SK-N-DZ (cell line): Measurements from ENCODE around the gene PCDHA6.
A peak's percentile ranks its signal among the peaks of the same experiment; 100 is the strongest.
"Not testable (repeated sequence)": the region's sequence is repeated elsewhere in the genome, so short reads cannot be mapped to it uniquely, and the experiment has no call there.

ENCODE experiments used
- DNase-seq: peaks from one replicate; pipeline ENCODE4 v3.0.0-alpha.2; 2015; ENCODE audit warnings: low spot score

The PCDHA6 gene

GRCh38 chr5:140857177-140857986 lies 29.6 kb downstream of the PCDHA6 start:
- no peak for DNase-seq

- no peak for DNase-seq
Observed at GRCh38 chr5:140857987-140858240, 30.2 kb downstream of the PCDHA6 start.

- DNase-seq = no peak
Observed at GRCh38 chr5:140862441-140863295, 34.9 kb downstream of the PCDHA6 start.

- peak; percentile 82 for DNase-seq
Observed at GRCh38 chr5:140868721-140869554, 41.2 kb downstream of the PCDHA6 start, which contains the start of gene PCDHA11. Gene PCDHA11, plus strand, starts transcription at chr5:140868957. Its CDS starts 147 bp downstream, at chr5:140869104.

- no peak for DNase-seq
Observed at GRCh38 chr5:140869555-140869886, 41.8 kb downstream of the PCDHA6 start.

- DNase-seq = no peak
Observed at GRCh38 chr5:140870221-140871201, 42.8 kb downstream of the PCDHA6 start.

GRCh38 chr5:140875085-140876065 lies 47.6 kb downstream of the PCDHA6 start, which contains the start of gene PCDHA12:
Gene PCDHA12, plus strand, starts transcription at chr5:140875308. Its CDS starts 165 bp downstream, at chr5:140875473.
- DNase-seq = no peak

GRCh38 chr5:140876541-140877261 lies 48.9 kb downstream of the PCDHA6 start:
- DNase-seq = not testable (repeated sequence)

GRCh38 chr5:140877262-140877581 lies 49.5 kb downstream of the PCDHA6 start:
- no peak for DNase-seq
